ENCODE measurements around the gene PGBD5. TPM values are rescaled to one million over a fixed set of nuclear protein-coding genes. Genes with fewer than 3 reads are reported as not detected.

PGBD5 gene
- total and polyA plus RNA-seq, 2 of the 13 experiments (the other 11 are each of a cell fraction or from before 2014, with no cell fraction given) = 0.04 to 0.13 TPM

- TF ChIP-seq NFE2L2 (IDR thresholded peaks at IDR 0.05; ENCODE audit: low read length) = no peak
These were observed 39.4 kb downstream of the PGBD5 start (continued) for GRCh38 chr1:230386637-230387262.

- no peak for FAIRE-seq
- Histone ChIP-seq H3K36me3 (replicated peaks in 1 of 2; ENCODE audit: control insufficient read depth in 1 of 2, insufficient read depth in 2 of 2, low read length in 2 of 2) (no peaks in the 10 kb centered on the region), H2AFZ (ENCODE audit: low read length) (no peak overlapping the region), H3K79me2 (ENCODE audit: insufficient read depth, low read length) (no peaks in the 10 kb centered on the region), H3K4me2 (ENCODE audit: low read depth, low read length) (no peak overlapping the region), H3K4me1 (ENCODE audit: insufficient read depth, low read length) (peaks cover 17% of the 10 kb centered on the region), H3K4me3 (replicated peaks in 1 of 3; ENCODE audit: insufficient read depth in 1 of 3, low read depth in 2 of 3, low read length in 3 of 3) (no peak overlapping the region), H3K27ac (ENCODE audit: extremely low read length, insufficient read depth, low read length) (no peak overlapping the region), H3K27me3 (ENCODE audit: control insufficient read depth in 1 of 2, insufficient read depth in 2 of 2, low read length in 2 of 2) (no peaks in the 10 kb centered on the region), H3K9ac (ENCODE audit: insufficient read depth, low read depth, low read length) (no peak overlapping the region), H4K20me1 (ENCODE audit: insufficient read depth, low read length) (no peaks in the 10 kb centered on the region), H3K9me3 (ENCODE audit: low read length) (no peaks in the 10 kb centered on the region)
- no peak for ATAC-seq
- POLR2A ChIA-PET = no interaction called here
- BruUV-seq (replicated peaks) = no TSS peak
- WGBS (ENCODE audit: low lambda C conversion rate) = 46% methylated on average over 4 of the region's 4 CpGs
- TF ChIP-seq ZNF460 (CRISPR knock-in tag; IDR thresholded peaks at IDR 0.05; ENCODE audit: borderline replicate concordance) = no peak
- 0 out of 2 replicates have a peak, but pooled peaks have one; percentile 31 for TF ChIP-seq MAFF (IDR thresholded peaks at IDR 0.05; ENCODE audit: low read depth, low read length)
- TF ChIP-seq ZNF746 (CRISPR knock-in tag; IDR thresholded peaks at IDR 0.05) = no peak
- TF ChIP-seq ZNF253 (CRISPR knock-in tag; IDR thresholded peaks at IDR 0.05; ENCODE audit: borderline replicate concordance) = no peak
- no peak for TF ChIP-seq KLF9 (CRISPR knock-in tag; IDR thresholded peaks at IDR 0.05; ENCODE audit: low read depth)
- no peak for DNase-seq (ENCODE audit: low spot score)
- in situ Hi-C loops (cut with HindIII; ENCODE audit: extremely low pct_ligation_motif_present, low pct_unique_long_range_greater_than_20kb) = no loop called here
- intact Hi-C loops (cut with micrococcal nuclease; ENCODE audit: unreplicated experiment) = no loop called here
- CTCF ChIA-PET (ENCODE audit: low intra/inter-chr PET ratio, low total read pairs) = no interaction called here
These were observed 40.2 kb downstream of the PGBD5 start for GRCh38 chr1:230385930-230386329.

- DNase-seq (ENCODE audit: low spot score) (no peak), ATAC-seq (no peak), FAIRE-seq (no peak)
- POLR2A ChIA-PET = no interaction called here
- H3K4me3 ChIP-seq (replicated peaks in 1 of 3; ENCODE audit: insufficient read depth in 1 of 3, low read depth in 2 of 3, low read length in 3 of 3) = no peak overlapping the region
- H3K36me3 ChIP-seq (replicated peaks in 1 of 2; ENCODE audit: control insufficient read depth in 1 of 2, insufficient read depth in 2 of 2, low read length in 2 of 2) = no peaks in the 10 kb centered on the region
- peaks cover 21% of the 10 kb centered on the region for H3K4me1 ChIP-seq (ENCODE audit: insufficient read depth, low read length)
- no peaks in the 10 kb centered on the region for H4K20me1 ChIP-seq (ENCODE audit: insufficient read depth, low read length)
- no peak overlapping the region for H3K27ac ChIP-seq (ENCODE audit: extremely low read length, insufficient read depth, low read length)
- no peak overlapping the region for H3K9ac ChIP-seq (ENCODE audit: insufficient read depth, low read depth, low read length)
- intact Hi-C loops (cut with micrococcal nuclease; ENCODE audit: unreplicated experiment) (no loop called here), in situ Hi-C loops (cut with HindIII; ENCODE audit: extremely low pct_ligation_motif_present, low pct_unique_long_range_greater_than_20kb) (no loop called here)
- no peak overlapping the region for H3K4me2 ChIP-seq (ENCODE audit: low read depth, low read length)
- H2AFZ ChIP-seq (ENCODE audit: low read length) = no peak overlapping the region
- 54% methylated on average over 2 of the region's 2 CpGs for WGBS (ENCODE audit: low lambda C conversion rate)
- no peaks in the 10 kb centered on the region for H3K27me3 ChIP-seq (ENCODE audit: control insufficient read depth in 1 of 2, insufficient read depth in 2 of 2, low read length in 2 of 2)
- CTCF ChIA-PET (ENCODE audit: low intra/inter-chr PET ratio, low total read pairs) = no interaction called here
- no peaks in the 10 kb centered on the region for H3K79me2 ChIP-seq (ENCODE audit: insufficient read depth, low read length)
- peaks cover 1% of the 10 kb centered on the region; the same call in 1 of the 2 replicates for H3K9me3 ChIP-seq (ENCODE audit: low read length)
- no TSS peak for BruUV-seq (replicated peaks)
- no peak for TF ChIP-seq HNRNPK (IDR thresholded peaks at IDR 0.05; ENCODE audit: low read depth, low read length, poor library complexity, severe bottlenecking)
- TF ChIP-seq PRDM10 (CRISPR knock-in tag; IDR thresholded peaks at IDR 0.05; ENCODE audit: low read depth) = no peak
- no peak for TF ChIP-seq RBM22 (optimal IDR thresholded peaks at IDR 0.05; ENCODE audit: low read length)
- TF ChIP-seq KDM5A (IDR thresholded peaks at IDR 0.05; ENCODE audit: borderline replicate concordance, low read length) = no peak
- no peak for TF ChIP-seq MAX (IDR thresholded peaks at IDR 0.05)
- TF ChIP-seq ZFP36L1 (CRISPR knock-in tag; IDR thresholded peaks at IDR 0.05) = no peak
- no peak for TF ChIP-seq ZNF205 (CRISPR knock-in tag; IDR thresholded peaks at IDR 0.05)
These were observed 41.0 kb downstream of the PGBD5 start for GRCh38 chr1:230385158-230385450.
